Activated naive CD8-positive, alpha-beta T cell treated with anti-CD3 and anti-CD28 coated beads for 36 hours (primary cell): ENCODE measurements around the gene ETDB. TPM values are rescaled to one million over a fixed set of nuclear protein-coding genes. Genes with fewer than 3 reads are reported as not detected.

Source experiments
- DNase-seq: peaks from one replicate; pipeline ENCODE4 v3.0.0; 2021
- H3K27ac Mint-ChIP-seq: one replicate; pipeline ENCODE4 v1.8.0; 2022; ENCODE audit warnings: mild to moderate bottlenecking, moderate library complexity, mixed read lengths
- H3K27me3 Mint-ChIP-seq: one replicate; pipeline ENCODE4 v1.8.0; 2022; ENCODE audit warnings: mild to moderate bottlenecking, mixed read lengths
- H3K36me3 Mint-ChIP-seq: one replicate; pipeline ENCODE4 v1.8.0; 2021; ENCODE audit warnings: mild to moderate bottlenecking, mixed read lengths
- H3K4me1 Mint-ChIP-seq: one replicate; pipeline ENCODE4 v1.8.0; 2021; ENCODE audit warnings: mixed read lengths
- H3K4me3 Mint-ChIP-seq: one replicate; pipeline ENCODE4 v1.8.0; 2022; ENCODE audit warnings: mild to moderate bottlenecking, moderate library complexity, mixed read lengths
- H3K9me3 Mint-ChIP-seq: one replicate; pipeline ENCODE4 v1.8.0; 2022; ENCODE audit warnings: mixed read lengths
- total RNA-seq, 2 experiments: library from RNA; stranded (reverse); gene quantifications; one replicate each; pipeline ENCODE4 v1.2.3, GENCODE V29; 2021

The ETDB gene
- total RNA-seq, 2 experiments from 2014 or later, result not detected

DNA sequence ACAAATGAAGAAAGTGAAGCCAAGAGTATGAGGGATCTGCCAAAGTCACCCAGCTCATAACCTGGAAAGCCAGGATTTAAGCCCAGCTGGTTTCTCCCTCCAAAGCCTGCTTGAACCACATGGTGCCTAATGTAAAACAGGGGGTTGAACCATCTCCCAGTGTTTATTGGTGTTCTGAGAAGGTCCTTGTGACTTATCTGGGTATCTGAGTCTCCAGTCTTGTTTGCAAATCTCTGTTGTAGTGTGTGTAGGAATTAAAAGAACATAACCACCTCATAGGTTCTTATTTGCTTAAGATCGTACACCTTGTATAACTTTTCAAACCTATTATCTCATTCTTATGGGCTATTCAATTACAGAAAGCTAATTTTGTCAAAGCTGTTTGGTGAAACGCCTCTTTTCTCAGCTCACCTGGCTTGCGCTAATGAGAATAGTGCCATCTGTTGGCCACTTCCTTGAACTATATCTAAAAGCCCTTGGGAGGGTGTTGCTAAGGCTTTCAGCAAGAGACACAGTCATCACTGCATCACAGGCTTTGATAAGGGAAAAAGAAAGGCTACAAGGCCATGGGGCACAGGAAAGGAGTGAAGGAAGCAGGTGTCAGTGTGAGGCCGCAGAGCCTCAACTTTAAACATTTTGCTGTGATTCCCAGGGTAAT, 34.0 kb downstream of the ETDB start:
- peak; percentile 20 for DNase-seq
- Mint-ChIP-seq H3K9me3 (no peaks in the 10 kb centered on the region), H3K4me1 (peaks cover 3% of the 10 kb centered on the region), H3K36me3 (no peaks in the 10 kb centered on the region), H3K27me3 (no peaks in the 10 kb centered on the region), H3K4me3 (no peak overlapping the region), H3K27ac (no peak overlapping the region)

DNA sequence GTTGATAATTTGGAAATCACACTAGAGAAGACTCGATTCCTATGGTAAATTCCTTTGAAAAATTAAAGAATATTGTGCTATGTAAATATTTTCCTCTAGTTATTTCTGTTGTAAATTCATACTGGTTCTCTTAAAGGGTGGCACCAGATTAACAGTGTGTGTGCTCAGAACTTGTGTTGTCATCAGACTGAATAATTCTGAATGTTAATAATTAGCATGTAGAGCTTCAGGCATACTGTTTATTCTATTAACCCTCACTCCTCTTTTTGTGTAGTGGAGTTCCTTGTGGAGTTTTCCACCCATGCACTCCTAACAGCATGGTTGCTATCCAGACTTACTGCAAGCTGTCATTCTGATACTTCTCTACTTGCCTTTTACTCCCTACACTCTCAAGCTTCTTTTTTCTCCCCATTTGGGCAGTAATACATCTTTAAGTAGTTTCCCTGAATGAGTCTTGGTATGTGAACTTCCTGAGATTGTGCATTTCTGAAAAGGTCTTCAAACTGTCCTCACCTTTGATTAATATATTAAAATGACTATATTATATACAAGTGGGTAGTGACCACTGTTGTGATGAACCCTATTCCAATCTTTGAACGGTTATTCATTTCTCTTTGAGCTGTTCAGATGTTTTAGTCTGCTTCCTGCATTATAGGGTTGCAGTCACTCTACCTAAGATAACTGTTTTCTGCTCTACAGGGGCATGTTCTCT, 38.5 kb downstream of the ETDB start:
- Mint-ChIP-seq H3K27ac (no peak overlapping the region), H3K9me3 (no peaks in the 10 kb centered on the region), H3K27me3 (peaks cover 8% of the 10 kb centered on the region), H3K36me3 (no peaks in the 10 kb centered on the region), H3K4me1 (peaks cover 3% of the 10 kb centered on the region), H3K4me3 (no peak overlapping the region)
- no peak for DNase-seq

Other genes starting within 250 kb of the ETDB start
- 10 to 100 TPM; 15.1 to 17.8 TPM for gene MOSPD1, start 205.3 kb downstream of the ETDB start, total RNA-seq
- 1 to 10 TPM; 2.8 to 3.2 TPM for gene SMIM10, start 129.5 kb downstream of the ETDB start, total RNA-seq
- gene RTL8B, start 98.0 kb downstream of the ETDB start, total RNA-seq, result 1 to 10 TPM; 1.7 to 1.8 TPM
- gene RTL8C, start 88.2 kb downstream of the ETDB start, total RNA-seq, result 10 to 100 TPM; 27.9 to 28.7 TPM
- 1 to 10 TPM; 8.0 to 8.2 TPM for gene RTL8A, start 68.4 kb downstream of the ETDB start, total RNA-seq
- under 1 TPM; 0.14 to 0.16 TPM for gene SMIM10L2B, start 21.8 kb downstream of the ETDB start, total RNA-seq
- not detected for gene CT55, start 50.9 kb upstream of the ETDB start, total RNA-seq
- not detected for gene ETDA, start 131.5 kb upstream of the ETDB start, total RNA-seq
- gene ETDC, start 189.0 kb upstream of the ETDB start, total RNA-seq, result not detected
- gene ZNF75D, start 223.6 kb upstream of the ETDB start, total RNA-seq, result 1 to 10 TPM; 3.5 to 3.8 TPM
- 1 to 10 TPM in 1 of 2 experiments, under 1 TPM in 1; 0.98 to 1.1 TPM for gene ZNF449, start 224.3 kb upstream of the ETDB start, total RNA-seq